H9 (cell line): ENCODE data around the gene TIMELESS. TPM values are rescaled to one million over a fixed set of nuclear protein-coding genes. Genes with fewer than 3 reads are reported as not detected.

Experiments
- DNase-seq: peaks from one replicate; pipeline ENCODE4 v3.0.0-alpha.2; 2017
- H2AFZ ChIP-seq: one replicate; pipeline ENCODE4 v1.6.1; 2013; ENCODE audit warnings: mild to moderate bottlenecking, low read length, control low read depth, moderate library complexity
- H2AK5ac ChIP-seq: 2 replicates; pipeline ENCODE4 v1.6.1; 2013; ENCODE audit warnings: low read length, control low read depth, mixed read lengths; ENCODE audit not compliant: insufficient read length
- H2BK120ac ChIP-seq: one replicate; pipeline ENCODE4 v1.6.1; 2013; ENCODE audit warnings: low read depth, mild to moderate bottlenecking, low read length, control low read depth, inconsistent platforms; ENCODE audit not compliant: poor library complexity, severe bottlenecking
- H2BK12ac ChIP-seq: 2 replicates; pipeline ENCODE4 v1.6.1; 2013; ENCODE audit warnings: low read length, control low read depth, mixed read lengths, low read depth; ENCODE audit not compliant: insufficient read length
- H2BK15ac ChIP-seq: 2 replicates; pipeline ENCODE4 v1.6.1; 2013; ENCODE audit warnings: low read depth, low read length, control low read depth
- H2BK20ac ChIP-seq: one replicate; pipeline ENCODE4 v1.6.1; 2013; ENCODE audit warnings: low read depth, mild to moderate bottlenecking, low read length, control low read depth, inconsistent platforms; ENCODE audit not compliant: poor library complexity, severe bottlenecking
- H2BK5ac ChIP-seq: 2 replicates; pipeline ENCODE4 v1.6.1; 2013; ENCODE audit warnings: low read length, control low read depth, mixed read lengths; ENCODE audit not compliant: insufficient read length
- H3K14ac ChIP-seq: 2 replicates; pipeline ENCODE4 v1.6.1; 2013; ENCODE audit warnings: low read length, control low read depth; ENCODE audit not compliant: insufficient read depth
- H3K18ac ChIP-seq: 2 replicates; pipeline ENCODE4 v1.6.1; 2013; ENCODE audit warnings: low read depth, mild to moderate bottlenecking, mixed read lengths, low read length, control low read depth; ENCODE audit not compliant: insufficient read length
- H3K23ac ChIP-seq: 2 replicates; pipeline ENCODE4 v1.6.1; 2013; ENCODE audit warnings: low read length, control low read depth, mixed read lengths, low read depth; ENCODE audit not compliant: insufficient read length
- H3K23me2 ChIP-seq: 2 replicates; pipeline ENCODE4 v1.6.1; 2013; ENCODE audit warnings: low read depth, mild to moderate bottlenecking, mixed read lengths, low read length, control low read depth; ENCODE audit not compliant: insufficient read length, poor library complexity, severe bottlenecking
- H3K27ac ChIP-seq: 2 replicates; pipeline ENCODE4 v1.5.1; 2013; ENCODE audit warnings: low read length, control low read depth, mixed read lengths, low read depth; ENCODE audit not compliant: insufficient read length
- H3K27me3 ChIP-seq: 2 replicates; pipeline ENCODE4 v1.6.1; 2013; ENCODE audit warnings: low read length, control low read depth, inconsistent platforms; ENCODE audit not compliant: insufficient read depth
- H3K4ac ChIP-seq: 2 replicates; pipeline ENCODE4 v1.6.1; 2013; ENCODE audit warnings: low read depth, mild to moderate bottlenecking, control low read depth, inconsistent platforms, low read length, moderate library complexity
- H3K4me1 ChIP-seq: 2 replicates; pipeline ENCODE4 v1.6.1; 2013; ENCODE audit warnings: low read length, control low read depth, inconsistent platforms; ENCODE audit not compliant: insufficient read depth
- H3K4me2 ChIP-seq: 2 replicates; pipeline ENCODE4 v1.6.1; 2013; ENCODE audit warnings: low read length, control low read depth, mixed read lengths; ENCODE audit not compliant: insufficient read length, insufficient read depth
- H3K56ac ChIP-seq: 2 replicates; pipeline ENCODE4 v1.6.1; 2013; ENCODE audit warnings: low read depth, mild to moderate bottlenecking, mixed read lengths, low read length, control low read depth; ENCODE audit not compliant: insufficient read length
- H3K79me1 ChIP-seq: 2 replicates; pipeline ENCODE4 v1.6.1; 2013; ENCODE audit warnings: low read depth, mild to moderate bottlenecking, moderate library complexity, low read length, control low read depth, inconsistent platforms; ENCODE audit not compliant: insufficient read depth, poor library complexity, severe bottlenecking
- H3K79me2 ChIP-seq: 2 replicates; pipeline ENCODE4 v1.6.1; 2013; ENCODE audit warnings: low read length, control low read depth, inconsistent platforms; ENCODE audit not compliant: insufficient read depth
- H3K9ac ChIP-seq: 2 replicates; pipeline ENCODE4 v1.6.1; 2013; ENCODE audit warnings: low read length, control low read depth, mixed read lengths; ENCODE audit not compliant: insufficient read length; ENCODE audit errors: extremely low read depth
- H3K9me3 ChIP-seq: one replicate; pipeline ENCODE4 v1.6.1; 2013; ENCODE audit warnings: low read depth, low read length, inconsistent platforms; ENCODE audit not compliant: control insufficient read depth
- H3T11ph ChIP-seq: one replicate; pipeline ENCODE4 v1.6.1; 2013; ENCODE audit warnings: mild to moderate bottlenecking, low read length, control low read depth, inconsistent platforms
- H4K20me1 ChIP-seq: one replicate; pipeline ENCODE4 v1.6.1; 2013; ENCODE audit not compliant: control insufficient read depth, insufficient read length, insufficient read depth
- H4K5ac ChIP-seq: 2 replicates; pipeline ENCODE4 v1.6.1; 2013; ENCODE audit warnings: low read depth, mild to moderate bottlenecking, mixed read lengths, low read length, control low read depth; ENCODE audit not compliant: insufficient read length
- H4K8ac ChIP-seq: replicated peaks from 2 replicates; pipeline ENCODE4 v1.6.1; 2013; ENCODE audit warnings: low read length, control low read depth, mixed read lengths, low read depth; ENCODE audit not compliant: insufficient read length
- H4K91ac ChIP-seq: 2 replicates; pipeline ENCODE4 v1.6.1; 2013; ENCODE audit warnings: low read depth, mild to moderate bottlenecking, moderate library complexity, mixed read lengths, low read length, control low read depth; ENCODE audit not compliant: insufficient read length
- H3K27ac Mint-ChIP-seq, 3 experiments: 2 replicates in 2 of 3; 3 replicates in 1 of 3; pipeline ENCODE4 v1.8.0; 2020 to 2021; ENCODE audit warnings: mixed read lengths in 3 of 3, mild to moderate bottlenecking in 1 of 3, moderate library complexity in 1 of 3
- H3K27me3 Mint-ChIP-seq: 2 replicates; pipeline ENCODE4 v1.8.0; 2021; ENCODE audit warnings: low read depth, mild to moderate bottlenecking, moderate library complexity, mixed read lengths
- H3K36me3 Mint-ChIP-seq, 3 experiments: 2 replicates in 2 of 3; 3 replicates in 1 of 3; pipeline ENCODE4 v1.8.0; 2020 to 2021; ENCODE audit warnings: low read depth in 3 of 3, mixed read lengths in 3 of 3; ENCODE audit not compliant: insufficient read depth in 1 of 3
- H3K4me1 Mint-ChIP-seq, 2 experiments: 2 replicates each; pipeline ENCODE4 v1.8.0; 2020; ENCODE audit warnings: mixed read lengths in 2 of 2
- H3K4me3 Mint-ChIP-seq, 2 experiments: 2 replicates in 1 of 2; 3 replicates in 1 of 2; pipeline ENCODE4 v1.8.0; 2020 to 2021; ENCODE audit warnings: mild to moderate bottlenecking in 2 of 2, mixed read lengths in 2 of 2, moderate library complexity in 1 of 2
- H3K9me3 Mint-ChIP-seq, 2 experiments: 2 replicates in 1 of 2; 3 replicates in 1 of 2; pipeline ENCODE4 v1.8.0; 2020; ENCODE audit warnings: mild to moderate bottlenecking in 2 of 2, mixed read lengths in 2 of 2, moderate library complexity in 1 of 2
- CTCF ChIP-seq: fragments of 200-600 bp; sonication (generic); conservative IDR thresholded peaks from 3 replicates; pipeline ENCODE4 v1.8.0; 2021; ENCODE audit warnings: antibody characterized with exemption, mild to moderate bottlenecking
- WGBS: extraction: QIAGEN DNeasy Blood & Tissue Kit; methylation state at CpG from one replicate; pipeline ENCODE4 v1.1.7; 2013; ENCODE audit warnings: missing lambda C conversion rate, low lambda C conversion rate, mixed read lengths; ENCODE audit not compliant: insufficient read length; ENCODE audit errors: extremely low coverage; 5-methylcytosine and 5-hydroxymethylcytosine counted together
- total RNA-seq: library from RNA; stranded (reverse); gene quantifications from 2 replicates; pipeline ENCODE4 v1.2.1, GENCODE V29; 2021

Gene TIMELESS
- total RNA-seq, 1 experiment from 2014 or later: 68.0 TPM

DNA sequence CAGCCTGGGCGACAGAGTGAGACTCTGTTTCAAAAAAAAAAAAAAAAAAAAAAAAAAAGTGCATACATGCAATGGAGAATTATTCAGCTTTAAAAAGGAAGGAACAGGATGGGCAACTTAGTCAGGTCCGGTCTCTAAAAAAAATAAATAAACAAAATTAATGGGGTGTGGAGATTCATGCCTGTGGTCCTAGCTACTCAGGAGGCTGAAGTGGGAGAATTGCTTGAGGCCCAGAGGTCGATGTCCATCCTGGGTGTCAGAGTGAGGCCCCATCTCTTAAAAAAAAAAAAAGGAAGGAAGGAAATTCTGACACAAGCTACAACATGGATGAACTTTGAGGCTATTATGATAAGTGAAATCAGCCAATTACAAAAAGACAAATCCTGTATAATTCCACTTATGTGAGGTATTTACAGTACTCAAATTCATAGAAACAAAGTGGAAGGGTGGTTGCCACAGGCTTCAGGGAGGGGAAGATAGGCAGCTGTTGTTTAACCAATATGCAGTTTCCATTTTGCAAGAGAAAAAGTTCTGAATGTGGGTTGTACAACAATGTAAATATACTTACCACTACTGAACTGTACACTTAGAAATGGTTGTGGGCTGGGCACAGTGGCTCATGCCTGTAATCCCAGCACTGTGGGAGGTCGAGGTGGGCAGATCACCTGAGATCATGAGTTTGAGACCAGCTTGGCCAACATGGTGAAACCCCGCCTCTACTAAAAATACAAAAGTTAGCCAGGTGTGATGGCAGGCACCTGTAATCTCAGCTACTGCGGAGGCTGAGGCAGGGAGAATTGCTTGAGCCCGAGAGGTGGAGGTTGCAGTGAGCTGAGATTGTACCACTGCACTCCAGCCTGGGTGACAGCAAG lies 74.3 kb downstream of the TIMELESS start:
- H3T11ph ChIP-seq: no peak overlapping the region
- peaks cover 0 to 3% (median 0%) of the 10 kb centered on the region in 3 experiments; a peak in 2 of 7 replicates for H3K36me3 Mint-ChIP-seq
- H3K23me2 ChIP-seq: no peaks in the 10 kb centered on the region
- no peak overlapping the region for H2BK120ac ChIP-seq
- H2AK5ac ChIP-seq: no peak overlapping the region
- no peak overlapping the region for H2BK5ac ChIP-seq
- TF ChIP-seq CTCF: no peak
- H3K9ac ChIP-seq: no peak overlapping the region
- H3K23ac ChIP-seq: no peak overlapping the region
- WGBS: no CpG with 5 or more reads among the region's 7 CpGs
- peaks cover 10 to 12% of the 10 kb centered on the region in 2 experiments for H3K9me3 Mint-ChIP-seq
- no peak overlapping the region for H3K4me2 ChIP-seq
- H3K14ac ChIP-seq: no peak overlapping the region
- no peaks in the 10 kb centered on the region for H3K79me2 ChIP-seq
- H3K4me1 ChIP-seq: no peaks in the 10 kb centered on the region
- peaks cover 2% of the 10 kb centered on the region; the same call in 1 of the 2 replicates for H3K27me3 Mint-ChIP-seq
- H3K4ac ChIP-seq: no peak overlapping the region
- H2BK15ac ChIP-seq: no peak overlapping the region
- no peaks in the 10 kb centered on the region for H3K9me3 ChIP-seq
- H3K27me3 ChIP-seq: no peaks in the 10 kb centered on the region
- H4K91ac ChIP-seq: no peak overlapping the region
- no peak overlapping the region for H3K27ac Mint-ChIP-seq
- DNase-seq: no peak
- H4K20me1 ChIP-seq: no peaks in the 10 kb centered on the region
- no peak overlapping the region for H3K27ac ChIP-seq
- H2BK20ac ChIP-seq: no peak overlapping the region
- H4K5ac ChIP-seq: no peak overlapping the region
- no peak overlapping the region for H4K8ac ChIP-seq
- H2AFZ ChIP-seq: no peak overlapping the region
- no peak overlapping the region for H2BK12ac ChIP-seq
- H3K56ac ChIP-seq: no peak overlapping the region
- no peak overlapping the region for H3K4me3 Mint-ChIP-seq
- H3K4me1 Mint-ChIP-seq: peaks cover 10 to 15% of the 10 kb centered on the region in 2 experiments
- no peaks in the 10 kb centered on the region for H3K79me1 ChIP-seq
- H3K18ac ChIP-seq: no peak overlapping the region
